Measurements from ENCODE around the gene ASIC2. TPM values are rescaled to one million over a fixed set of nuclear protein-coding genes. Genes with fewer than 3 reads are reported as not detected.

The ASIC2 gene
- polyA plus RNA-seq, 1 experiment, result 0.05 TPM

DNA sequence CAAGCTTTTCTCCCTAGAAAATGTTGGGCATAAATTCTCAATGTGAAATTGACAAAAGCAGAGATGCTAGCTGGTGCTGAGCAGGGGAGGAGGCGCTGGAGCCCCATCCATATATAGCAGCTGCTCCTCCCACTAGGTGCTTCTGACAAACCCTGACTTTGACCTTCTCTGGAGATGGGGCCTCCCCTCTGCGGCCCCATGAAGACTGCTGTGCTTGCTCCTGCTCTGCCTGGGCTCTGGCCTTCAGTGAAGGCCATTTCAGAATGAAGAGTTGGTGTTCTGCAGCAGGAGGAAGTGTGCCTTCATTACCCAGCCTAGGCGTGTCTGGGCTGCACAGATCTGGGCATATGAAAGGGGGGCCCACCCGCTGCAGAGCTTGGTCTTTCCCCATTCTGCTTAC lies 29.7 kb downstream of the ASIC2 start:
- ChIA-PET CTCF (no interaction called here), POLR2A (no interaction called here)
- no peaks in the 10 kb centered on the region for H3K36me3 ChIP-seq (ENCODE audit: control insufficient read depth, insufficient read depth, low read length)

DNA sequence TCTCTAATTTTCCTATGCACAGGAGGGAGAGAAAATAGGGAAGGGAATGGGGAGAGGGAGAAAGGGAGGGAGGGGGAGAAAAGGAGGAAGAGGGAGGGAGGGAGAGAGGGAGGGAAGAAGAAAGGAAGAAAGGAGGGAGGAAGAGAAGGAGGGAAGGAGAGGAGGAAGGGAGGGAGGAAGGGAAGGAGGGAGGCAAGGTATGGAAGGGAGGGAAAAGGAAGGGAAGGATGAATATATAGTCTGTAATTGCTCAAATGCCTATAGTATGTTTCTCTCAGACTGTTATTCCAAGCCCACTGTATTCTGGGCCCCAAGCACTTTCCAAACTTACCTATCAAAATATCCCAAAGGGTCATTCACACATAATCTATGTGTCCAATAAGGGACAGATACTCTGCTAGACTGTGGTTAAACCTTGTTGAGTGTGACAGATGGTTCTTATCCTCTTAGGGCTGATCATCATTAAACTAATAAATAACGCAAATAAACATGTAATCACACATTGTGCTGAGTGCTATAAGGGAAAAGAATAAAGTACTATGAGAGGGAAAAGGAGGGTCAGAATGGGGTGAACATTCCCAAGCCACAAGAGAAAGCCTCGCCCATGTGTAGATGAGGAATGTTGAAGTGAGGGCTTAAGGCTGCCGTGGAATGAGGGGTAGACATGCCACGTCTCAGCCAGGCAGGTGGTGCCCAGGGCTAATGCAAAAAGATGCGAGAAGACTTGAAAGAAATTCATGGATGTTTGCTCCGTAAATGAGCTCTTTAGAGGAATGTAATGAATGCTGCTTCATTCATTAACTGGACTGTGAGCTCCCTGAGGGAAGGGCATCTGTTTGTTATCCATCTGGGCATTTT lies 30.6 kb downstream of the ASIC2 start:
- CTCF ChIA-PET, result no interaction called here
- Histone ChIP-seq H3K27me3 (ENCODE audit: control insufficient read depth, insufficient read depth, low read length) (no peaks in the 10 kb centered on the region; the same call in 1 of the 2 replicates), H3K36me3 (ENCODE audit: control insufficient read depth, insufficient read depth, low read length) (no peaks in the 10 kb centered on the region), H3K4me3 (ENCODE audit: low read depth, low read length) (no peak overlapping the region)
- TF ChIP-seq, protein P1, sequence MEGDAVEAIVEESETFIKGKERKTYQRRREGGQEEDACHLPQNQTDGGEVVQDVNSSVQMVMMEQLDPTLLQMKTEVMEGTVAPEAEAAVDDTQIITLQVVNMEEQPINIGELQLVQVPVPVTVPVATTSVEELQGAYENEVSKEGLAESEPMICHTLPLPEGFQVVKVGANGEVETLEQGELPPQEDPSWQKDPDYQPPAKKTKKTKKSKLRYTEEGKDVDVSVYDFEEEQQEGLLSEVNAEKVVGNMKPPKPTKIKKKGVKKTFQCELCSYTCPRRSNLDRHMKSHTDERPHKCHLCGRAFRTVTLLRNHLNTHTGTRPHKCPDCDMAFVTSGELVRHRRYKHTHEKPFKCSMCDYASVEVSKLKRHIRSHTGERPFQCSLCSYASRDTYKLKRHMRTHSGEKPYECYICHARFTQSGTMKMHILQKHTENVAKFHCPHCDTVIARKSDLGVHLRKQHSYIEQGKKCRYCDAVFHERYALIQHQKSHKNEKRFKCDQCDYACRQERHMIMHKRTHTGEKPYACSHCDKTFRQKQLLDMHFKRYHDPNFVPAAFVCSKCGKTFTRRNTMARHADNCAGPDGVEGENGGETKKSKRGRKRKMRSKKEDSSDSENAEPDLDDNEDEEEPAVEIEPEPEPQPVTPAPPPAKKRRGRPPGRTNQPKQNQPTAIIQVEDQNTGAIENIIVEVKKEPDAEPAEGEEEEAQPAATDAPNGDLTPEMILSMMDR (IDR thresholded peaks at IDR 0.05; ENCODE audit: insufficient read depth, low read depth, low read length), result no peak
- POLR2A ChIA-PET, result no interaction called here
- DNase-seq (ENCODE audit: low read depth), result no peak

More for the DNA sequence above, 29.7 kb downstream of the ASIC2 start:
- DNase-seq (ENCODE audit: low read depth), result no peak
- TF ChIP-seq, protein P1 (IDR thresholded peaks at IDR 0.05; ENCODE audit: insufficient read depth, low read depth, low read length), result no peak
- Histone ChIP-seq H3K4me3 (ENCODE audit: low read depth, low read length) (no peak overlapping the region), H3K27me3 (ENCODE audit: control insufficient read depth, insufficient read depth, low read length) (no peaks in the 10 kb centered on the region; the same call in 1 of the 2 replicates)

DNA sequence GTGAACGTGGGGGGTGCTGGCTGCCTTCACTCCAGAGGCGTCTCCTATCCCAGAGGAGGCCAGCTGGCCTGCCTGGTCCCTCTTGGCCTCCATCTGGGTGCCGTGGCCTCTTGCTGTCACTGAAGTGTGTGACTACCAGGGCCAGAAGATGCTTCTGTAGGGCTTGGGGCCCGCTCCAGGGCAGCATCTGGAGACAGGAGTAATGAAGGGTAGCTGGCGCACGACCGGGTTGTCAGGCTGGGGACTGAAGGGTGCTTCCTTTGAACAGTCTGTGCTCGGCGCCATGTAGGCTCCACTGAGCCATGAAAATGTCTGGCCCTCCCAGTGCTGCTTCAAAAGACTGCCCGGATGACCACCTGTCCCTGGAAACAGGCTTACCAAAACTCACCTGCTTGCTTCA lies 31.3 kb downstream of the ASIC2 start:
- ChIA-PET POLR2A (no interaction called here), CTCF (interaction anchor here (1.0 kb wide), 1 partner anchor 224 kb away, joined by 3 read pairs; no protein-coding TSS in a partner anchor)
- Histone ChIP-seq H3K4me3 (ENCODE audit: low read depth, low read length) (no peak overlapping the region), H3K27me3 (ENCODE audit: control insufficient read depth, insufficient read depth, low read length) (no peaks in the 10 kb centered on the region; the same call in 1 of the 2 replicates), H3K36me3 (ENCODE audit: control insufficient read depth, insufficient read depth, low read length) (no peaks in the 10 kb centered on the region)
- DNase-seq (ENCODE audit: low read depth), result no peak
- TF ChIP-seq, protein P1 (IDR thresholded peaks at IDR 0.05; ENCODE audit: insufficient read depth, low read depth, low read length), result no peak

DNA sequence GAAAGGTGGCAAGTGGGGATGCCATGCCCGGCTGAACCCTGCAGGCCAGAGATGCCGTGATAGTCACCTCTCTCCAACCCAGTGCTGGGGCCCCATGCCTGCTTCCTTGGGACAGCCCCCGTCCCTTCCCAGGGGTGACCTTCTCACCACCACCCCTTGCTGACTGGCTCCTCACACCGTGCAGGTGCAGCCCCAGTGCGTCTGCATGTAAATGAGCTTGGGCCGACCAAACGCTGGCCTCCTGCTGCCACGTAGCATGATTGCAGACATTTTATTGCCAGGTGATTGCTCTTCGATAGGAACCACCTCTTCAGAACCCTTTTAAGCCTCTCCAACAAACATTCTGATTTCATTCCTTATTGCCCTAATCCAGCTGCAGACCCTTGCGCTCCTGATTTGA lies 32.5 kb downstream of the ASIC2 start:
- CTCF ChIA-PET, result interaction anchor here (1.0 kb wide), 1 partner anchor 222 kb away, joined by 3 read pairs; no protein-coding TSS in a partner anchor
- TF ChIP-seq, protein P1 (IDR thresholded peaks at IDR 0.05; ENCODE audit: insufficient read depth, low read depth, low read length), result no peak
- no peak overlapping the region for H3K4me3 ChIP-seq (ENCODE audit: low read depth, low read length)
- POLR2A ChIA-PET, result no interaction called here
- no peaks in the 10 kb centered on the region; the same call in 1 of the 2 replicates for H3K27me3 ChIP-seq (ENCODE audit: control insufficient read depth, insufficient read depth, low read length)
- no peak for DNase-seq (ENCODE audit: low read depth)
- H3K36me3 ChIP-seq (ENCODE audit: control insufficient read depth, insufficient read depth, low read length), result no peaks in the 10 kb centered on the region

DNA sequence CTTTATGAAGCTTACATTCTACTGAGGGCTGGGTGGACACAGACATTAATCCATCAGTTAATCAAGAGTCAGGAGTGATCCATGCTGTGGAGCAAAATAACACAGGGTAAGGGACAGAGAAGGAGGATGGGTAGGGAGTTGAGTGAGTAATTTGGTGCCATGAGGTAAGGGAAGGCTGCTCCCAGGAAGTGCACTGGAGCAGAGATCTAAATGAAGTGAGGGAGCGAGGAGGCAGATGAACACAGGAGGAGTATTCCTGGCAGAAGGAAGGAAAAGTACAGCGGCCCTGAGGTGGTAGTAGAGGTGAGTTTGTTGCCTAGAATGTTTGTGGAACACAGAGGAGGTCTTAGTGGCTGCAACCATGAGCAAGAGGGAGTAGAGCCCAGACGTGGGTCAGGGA lies 34.8 kb downstream of the ASIC2 start:
- ChIA-PET CTCF (no interaction called here), POLR2A (no interaction called here)
- H3K27me3 ChIP-seq (ENCODE audit: control insufficient read depth, insufficient read depth, low read length), result peaks cover 6% of the 10 kb centered on the region
- no peaks in the 10 kb centered on the region for H3K36me3 ChIP-seq (ENCODE audit: control insufficient read depth, insufficient read depth, low read length)
- H3K4me3 ChIP-seq (ENCODE audit: low read depth, low read length), result no peak overlapping the region
- no peak for DNase-seq (ENCODE audit: low read depth)
- TF ChIP-seq, protein P1 (IDR thresholded peaks at IDR 0.05; ENCODE audit: insufficient read depth, low read depth, low read length), result no peak
